ENCODE measurements around the gene RASGRF2. TPM values are rescaled to one million over a fixed set of nuclear protein-coding genes. Genes with fewer than 3 reads are reported as not detected.

Gene RASGRF2
- total RNA-seq, 4 donors from 2014 or later, result 13.0 to 45.9 (median 20.0) TPM

DNA sequence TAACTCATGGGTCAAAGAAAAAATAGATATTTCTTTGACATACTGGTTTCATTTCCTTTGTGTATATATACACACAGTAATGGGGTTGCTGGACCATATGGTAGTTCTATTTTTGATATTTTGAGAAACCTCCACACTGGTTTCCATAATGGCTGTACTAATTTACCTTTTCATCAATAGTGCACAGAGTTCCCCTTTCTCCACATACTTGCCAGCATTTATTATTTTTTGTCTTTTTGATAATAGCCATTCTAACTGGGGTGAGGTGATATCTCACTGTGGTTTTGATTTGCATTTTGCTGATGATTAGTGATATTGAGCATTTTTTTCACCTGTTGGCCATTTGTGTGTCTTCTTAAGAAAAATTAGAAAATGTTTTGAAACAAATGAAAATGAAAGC is 194.6 kb downstream of the RASGRF2 start:
- ATAC-seq (ENCODE audit: low FRiP score) (no peak), DNase-seq (ENCODE audit: low spot score) (no peak)
- TF ChIP-seq CTCF (IDR thresholded peaks at IDR 0.05), result no peak

- DNase-seq (ENCODE audit: low spot score) (no peak), ATAC-seq (ENCODE audit: low FRiP score) (no peak)
- TF ChIP-seq CTCF (IDR thresholded peaks at IDR 0.05), result no peak
Observed at GRCh38 chr5:81156732-81157131, 196.6 kb downstream of the RASGRF2 start.

- no peak for DNase-seq (ENCODE audit: low spot score)
- no peak for TF ChIP-seq CTCF (IDR thresholded peaks at IDR 0.05)
- ATAC-seq (ENCODE audit: low FRiP score), result no peak
Observed at GRCh38 chr5:81161012-81161601, 200.9 kb downstream of the RASGRF2 start.

DNA sequence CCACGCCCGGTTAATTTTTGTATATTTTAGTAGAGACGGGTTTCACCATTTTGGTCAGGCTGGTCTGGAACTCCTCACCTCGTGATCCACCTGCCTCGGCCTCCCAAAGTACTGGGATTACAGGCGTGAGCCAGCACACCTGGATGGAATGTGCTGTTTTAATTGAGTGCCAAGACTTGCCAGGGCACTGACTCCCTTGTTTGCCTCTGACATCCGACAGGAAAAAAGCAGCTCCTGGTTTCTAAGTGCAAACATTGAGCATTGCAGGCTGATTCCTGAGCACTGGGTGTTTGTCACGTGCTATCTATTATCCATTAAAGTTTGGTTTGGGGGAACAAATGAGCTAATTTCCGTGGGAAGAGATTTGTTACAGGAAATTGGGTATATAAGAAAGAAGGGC is 202.3 kb downstream of the RASGRF2 start:
- no peak for ATAC-seq (ENCODE audit: low FRiP score)
- no peak for TF ChIP-seq CTCF (IDR thresholded peaks at IDR 0.05)
- DNase-seq (ENCODE audit: low spot score), result no peak

DNA sequence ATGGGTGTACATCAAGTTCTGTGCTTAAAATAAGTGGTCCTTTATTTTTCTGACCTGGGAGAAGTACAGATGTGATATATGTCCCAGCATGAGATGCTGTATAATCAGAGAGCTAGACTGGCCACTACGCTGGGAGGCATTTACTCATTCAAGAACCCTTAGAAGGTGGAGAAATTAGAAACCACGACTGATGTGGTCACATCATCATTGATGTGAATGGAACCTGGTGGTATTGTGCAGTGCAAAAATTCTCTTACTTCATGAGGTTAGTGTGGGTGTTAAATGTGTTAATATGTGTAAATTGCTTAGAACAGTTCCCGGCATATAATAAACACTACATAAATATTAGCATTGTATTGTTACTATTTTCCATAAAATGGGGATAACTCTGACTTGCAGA is 203.5 kb downstream of the RASGRF2 start:
- DNase-seq (ENCODE audit: low spot score) (no peak), ATAC-seq (ENCODE audit: low FRiP score) (no peak)

GRCh38 chr5:81164476-81164875 is 204.3 kb downstream of the RASGRF2 start:
- DNase-seq (ENCODE audit: low spot score), result no peak
- ATAC-seq (ENCODE audit: low FRiP score), result no peak
- TF ChIP-seq CTCF (IDR thresholded peaks at IDR 0.05), result no peak

More for the DNA sequence above, 203.5 kb downstream of the RASGRF2 start:
- no peak for TF ChIP-seq CTCF (IDR thresholded peaks at IDR 0.05)

- no peak for TF ChIP-seq CTCF (IDR thresholded peaks at IDR 0.05)
- ATAC-seq (ENCODE audit: low FRiP score) (no peak), DNase-seq (ENCODE audit: low spot score) (no peak)
Observed at GRCh38 chr5:81164936-81165335, 204.8 kb downstream of the RASGRF2 start.

Data from omental fat pad (tissue), 4 donors.